Fibroblast of mammary gland (primary cell): ENCODE measurements around the gene CTSE.

Source experiments
- DNase-seq: peaks from one replicate; pipeline ENCODE4 v3.0.0-alpha.2; 2010; ENCODE audit warnings: low read depth
- H3K4me3 ChIP-seq: 2 replicates; pipeline ENCODE4 v1.5.1; 2011; ENCODE audit warnings: low read depth, mild to moderate bottlenecking, low read length, moderate library complexity; ENCODE audit not compliant: control insufficient read depth
- TF ChIP-seq, protein P1 (sequence below): conservative IDR thresholded peaks from 2 replicates; pipeline ENCODE4 v1.5.1; 2011; ENCODE audit warnings: low read depth, low read length, inconsistent platforms; ENCODE audit not compliant: control insufficient read depth, insufficient read depth

Gene CTSE

DNA sequence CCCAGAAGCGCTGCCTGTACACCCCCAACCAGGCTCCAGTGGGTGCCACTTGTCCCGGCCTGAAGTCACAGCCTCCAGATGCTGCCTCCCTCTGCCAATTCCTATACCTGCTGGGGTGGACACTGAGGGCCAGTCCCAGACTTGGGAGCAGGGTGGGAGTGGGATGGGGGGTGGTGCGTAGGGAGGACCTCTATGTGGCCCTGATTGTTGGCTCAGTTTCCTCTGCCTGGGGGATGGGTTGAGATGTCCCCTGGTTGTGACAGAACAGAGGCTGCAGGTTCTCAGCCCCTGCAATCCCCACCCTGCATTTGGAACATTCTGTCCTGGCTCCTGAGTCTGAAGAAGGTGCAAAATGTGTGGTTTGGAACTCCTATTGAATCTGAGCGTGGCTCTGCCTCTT lies 47.7 kb downstream of the CTSE start:
- no peak for DNase-seq
- TF ChIP-seq, protein P1, sequence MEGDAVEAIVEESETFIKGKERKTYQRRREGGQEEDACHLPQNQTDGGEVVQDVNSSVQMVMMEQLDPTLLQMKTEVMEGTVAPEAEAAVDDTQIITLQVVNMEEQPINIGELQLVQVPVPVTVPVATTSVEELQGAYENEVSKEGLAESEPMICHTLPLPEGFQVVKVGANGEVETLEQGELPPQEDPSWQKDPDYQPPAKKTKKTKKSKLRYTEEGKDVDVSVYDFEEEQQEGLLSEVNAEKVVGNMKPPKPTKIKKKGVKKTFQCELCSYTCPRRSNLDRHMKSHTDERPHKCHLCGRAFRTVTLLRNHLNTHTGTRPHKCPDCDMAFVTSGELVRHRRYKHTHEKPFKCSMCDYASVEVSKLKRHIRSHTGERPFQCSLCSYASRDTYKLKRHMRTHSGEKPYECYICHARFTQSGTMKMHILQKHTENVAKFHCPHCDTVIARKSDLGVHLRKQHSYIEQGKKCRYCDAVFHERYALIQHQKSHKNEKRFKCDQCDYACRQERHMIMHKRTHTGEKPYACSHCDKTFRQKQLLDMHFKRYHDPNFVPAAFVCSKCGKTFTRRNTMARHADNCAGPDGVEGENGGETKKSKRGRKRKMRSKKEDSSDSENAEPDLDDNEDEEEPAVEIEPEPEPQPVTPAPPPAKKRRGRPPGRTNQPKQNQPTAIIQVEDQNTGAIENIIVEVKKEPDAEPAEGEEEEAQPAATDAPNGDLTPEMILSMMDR: no peak

DNA sequence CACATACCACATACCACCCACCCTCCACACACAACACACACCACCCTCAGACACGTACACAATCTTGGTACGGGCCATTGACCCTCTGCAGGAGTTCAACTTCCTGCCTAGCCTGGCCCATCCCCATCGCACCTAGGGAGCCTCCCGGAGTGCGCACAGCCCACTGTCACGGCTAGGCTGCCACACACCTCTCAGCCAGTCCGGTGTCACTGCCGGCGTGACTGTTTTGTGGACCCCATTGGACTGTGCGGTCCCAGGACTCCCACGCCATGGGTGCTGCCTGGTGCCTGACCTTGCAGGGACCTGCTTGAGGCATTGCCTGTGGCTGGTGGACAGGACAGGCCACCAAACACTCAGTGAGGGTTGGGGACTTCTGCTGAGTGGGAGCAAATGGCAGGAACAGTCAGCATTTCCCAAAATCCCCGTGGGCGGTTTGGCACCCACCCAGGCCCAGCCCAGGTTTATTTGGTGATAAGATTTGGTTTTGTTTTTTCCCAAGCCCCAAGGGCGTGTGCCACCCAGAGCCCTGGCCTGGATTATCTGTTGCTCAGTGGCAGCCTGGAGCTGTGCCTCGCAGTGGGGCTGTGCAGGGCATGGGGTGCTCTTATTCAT lies 48.2 kb downstream of the CTSE start:
- DNase-seq: no peak
- no peak overlapping the region for H3K4me3 ChIP-seq
- TF ChIP-seq, protein P1: no peak

More for the DNA sequence above, 47.7 kb downstream of the CTSE start:
- no peak overlapping the region for H3K4me3 ChIP-seq

DNA sequence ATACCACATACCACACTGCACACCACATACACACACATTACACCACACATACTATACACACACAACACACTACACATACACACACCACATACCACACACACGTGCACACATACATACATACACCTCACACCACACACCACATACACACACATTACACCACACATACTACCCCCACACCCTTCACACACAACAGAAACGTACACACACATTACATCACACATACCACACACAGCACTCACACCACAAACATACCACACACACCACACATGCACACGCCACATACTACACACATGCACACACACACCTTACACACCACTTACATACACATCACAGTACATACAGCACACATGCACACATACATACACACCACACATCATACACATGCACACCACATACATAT lies 49.0 kb downstream of the CTSE start:
- no peak for DNase-seq
- TF ChIP-seq, protein P1: no peak
- no peak overlapping the region for H3K4me3 ChIP-seq

DNA sequence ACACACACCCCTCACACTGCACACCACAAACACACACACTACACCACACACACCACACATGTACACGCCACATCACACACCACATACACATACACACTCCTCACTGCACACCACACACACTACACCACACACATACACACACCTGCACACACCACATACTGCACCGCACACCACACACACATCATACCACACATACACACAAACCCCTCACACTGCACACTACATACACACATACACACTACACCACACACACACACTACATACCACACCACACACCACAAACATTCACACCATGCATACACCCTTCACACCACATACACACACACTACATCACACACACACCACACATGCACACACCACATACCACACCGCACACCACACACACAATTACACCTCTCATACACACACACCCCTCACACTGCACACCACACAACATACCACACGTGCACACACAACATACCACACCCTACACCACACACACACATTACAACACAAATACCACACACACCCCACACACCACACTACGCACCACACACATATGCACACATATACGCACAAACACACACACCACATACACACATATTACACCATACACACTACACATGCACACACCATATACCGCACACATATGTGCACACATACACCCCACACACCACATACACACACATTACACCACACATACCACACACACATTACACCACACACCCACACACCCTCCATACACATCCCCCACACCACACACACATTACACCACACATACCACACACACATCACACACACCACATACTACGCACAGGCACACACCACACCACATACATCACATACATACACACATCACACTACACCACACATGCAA lies 50.1 kb downstream of the CTSE start:
- no peak overlapping the region for H3K4me3 ChIP-seq
- DNase-seq: no peak
- TF ChIP-seq, protein P1: no peak

DNA sequence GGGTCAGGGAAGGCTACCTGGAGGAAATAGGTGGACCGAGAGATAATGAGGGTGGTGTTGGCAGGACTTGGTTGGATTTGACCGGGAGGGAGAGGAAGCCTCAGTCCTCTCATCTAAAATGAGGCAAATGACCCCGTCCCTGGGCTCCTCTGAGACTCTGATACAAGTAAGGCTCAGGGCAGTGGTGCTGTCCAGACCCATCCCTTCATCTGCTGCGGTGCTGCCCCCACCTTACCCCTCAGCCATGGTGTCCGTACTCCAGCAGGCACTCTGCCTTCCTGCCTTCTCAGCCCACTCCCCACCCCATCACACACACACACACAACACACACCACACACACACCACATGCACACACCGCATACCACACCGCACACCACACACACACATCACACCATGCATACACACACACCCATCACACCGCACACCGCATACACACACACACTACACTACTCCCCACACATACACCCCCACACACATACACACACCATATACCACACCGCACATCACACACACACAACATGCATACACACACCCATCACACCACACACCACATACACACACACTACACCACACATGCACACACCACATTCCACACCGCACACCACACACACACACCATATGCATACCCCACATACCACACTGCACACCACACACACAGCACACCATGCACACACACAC lies 51.1 kb downstream of the CTSE start:
- no peak for DNase-seq
- no peak overlapping the region for H3K4me3 ChIP-seq
- TF ChIP-seq, protein P1: no peak

DNA sequence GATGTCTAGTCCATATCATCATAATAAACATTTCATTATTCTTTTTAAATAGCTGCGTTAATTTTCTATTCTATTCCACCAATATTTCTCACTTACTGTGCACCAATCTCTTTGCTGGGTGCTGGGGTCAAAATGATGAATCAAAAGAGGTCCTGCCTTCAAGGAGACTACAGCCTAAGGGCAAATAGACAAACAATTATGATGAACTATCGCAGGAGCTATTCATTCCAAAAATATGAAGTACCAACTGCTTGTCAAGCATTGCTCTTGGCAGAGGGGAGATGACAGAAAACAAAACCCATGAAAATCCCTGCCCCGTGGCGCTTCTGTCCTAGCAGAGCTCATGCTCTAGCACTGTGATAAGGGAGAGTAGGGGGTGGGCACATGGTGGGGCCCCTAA lies 51.6 kb downstream of the CTSE start:
- DNase-seq: no peak
- TF ChIP-seq, protein P1: no peak
- no peak overlapping the region for H3K4me3 ChIP-seq
